ENCODE data around the gene SULF2. TPM values are rescaled to one million over a fixed set of nuclear protein-coding genes. Genes with fewer than 3 reads are reported as not detected.

Gene SULF2
- total RNA-seq, 1 donor from 2014 or later: 62.1 TPM

DNA sequence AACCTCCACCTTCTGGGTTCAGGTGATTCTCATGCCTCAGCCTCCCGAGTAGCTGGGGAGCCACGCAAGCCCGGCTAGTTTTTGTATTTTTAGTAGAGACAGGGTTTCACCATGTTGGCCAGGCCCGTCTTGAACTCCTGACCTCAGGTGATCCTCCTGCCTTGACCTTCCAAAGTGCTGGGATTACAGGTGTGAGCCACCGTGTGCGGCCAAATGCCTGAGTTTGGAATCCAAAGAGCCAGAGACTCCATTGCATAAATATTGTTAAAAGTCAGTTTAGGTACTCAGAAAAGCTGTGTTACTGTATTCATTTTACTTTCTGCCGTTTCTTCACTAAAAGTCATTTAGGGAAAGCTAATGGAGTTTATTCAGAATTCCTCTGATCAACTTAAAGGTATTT lies 137.3 kb downstream of the SULF2 start:
- H3K27me3 Mint-ChIP-seq (ENCODE audit: unreplicated experiment): peaks cover 3% of the 10 kb centered on the region
- H3K4me1 Mint-ChIP-seq (ENCODE audit: unreplicated experiment): peaks cover 18% of the 10 kb centered on the region
- H3K27ac Mint-ChIP-seq (ENCODE audit: unreplicated experiment): no peak overlapping the region
- H3K4me3 Mint-ChIP-seq (ENCODE audit: unreplicated experiment): no peak overlapping the region
- H3K36me3 Mint-ChIP-seq (ENCODE audit: low read depth, unreplicated experiment): peaks cover 40% of the 10 kb centered on the region
- TF ChIP-seq, protein P1, sequence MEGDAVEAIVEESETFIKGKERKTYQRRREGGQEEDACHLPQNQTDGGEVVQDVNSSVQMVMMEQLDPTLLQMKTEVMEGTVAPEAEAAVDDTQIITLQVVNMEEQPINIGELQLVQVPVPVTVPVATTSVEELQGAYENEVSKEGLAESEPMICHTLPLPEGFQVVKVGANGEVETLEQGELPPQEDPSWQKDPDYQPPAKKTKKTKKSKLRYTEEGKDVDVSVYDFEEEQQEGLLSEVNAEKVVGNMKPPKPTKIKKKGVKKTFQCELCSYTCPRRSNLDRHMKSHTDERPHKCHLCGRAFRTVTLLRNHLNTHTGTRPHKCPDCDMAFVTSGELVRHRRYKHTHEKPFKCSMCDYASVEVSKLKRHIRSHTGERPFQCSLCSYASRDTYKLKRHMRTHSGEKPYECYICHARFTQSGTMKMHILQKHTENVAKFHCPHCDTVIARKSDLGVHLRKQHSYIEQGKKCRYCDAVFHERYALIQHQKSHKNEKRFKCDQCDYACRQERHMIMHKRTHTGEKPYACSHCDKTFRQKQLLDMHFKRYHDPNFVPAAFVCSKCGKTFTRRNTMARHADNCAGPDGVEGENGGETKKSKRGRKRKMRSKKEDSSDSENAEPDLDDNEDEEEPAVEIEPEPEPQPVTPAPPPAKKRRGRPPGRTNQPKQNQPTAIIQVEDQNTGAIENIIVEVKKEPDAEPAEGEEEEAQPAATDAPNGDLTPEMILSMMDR (IDR thresholded peaks at IDR 0.05; ENCODE audit: unreplicated experiment): no peak
- no peak for DNase-seq (ENCODE audit: low spot score)
- no peaks in the 10 kb centered on the region for H3K9me3 Mint-ChIP-seq (ENCODE audit: unreplicated experiment)

DNA sequence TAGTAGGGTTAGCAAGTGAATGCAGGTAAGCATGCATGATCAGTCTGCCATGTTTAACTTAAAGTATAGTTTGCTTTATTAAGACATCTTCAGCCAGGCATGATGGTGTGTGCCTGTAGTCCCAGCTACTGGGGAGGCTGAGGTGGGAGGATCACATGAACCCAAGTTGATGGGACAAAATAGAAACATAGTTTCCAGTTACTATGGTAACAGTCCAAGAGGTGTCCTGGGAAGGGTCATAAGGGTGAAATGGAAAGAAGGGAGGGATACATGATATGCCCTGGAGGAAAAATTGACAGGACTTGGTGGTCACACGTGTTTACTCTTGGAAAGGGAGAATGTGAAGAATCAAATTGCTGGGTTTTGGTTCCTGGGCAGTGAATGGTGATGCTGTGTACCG lies 139.6 kb downstream of the SULF2 start:
- Mint-ChIP-seq H3K4me1 (ENCODE audit: unreplicated experiment) (peaks cover 23% of the 10 kb centered on the region), H3K36me3 (ENCODE audit: low read depth, unreplicated experiment) (peaks cover 41% of the 10 kb centered on the region), H3K9me3 (ENCODE audit: unreplicated experiment) (no peaks in the 10 kb centered on the region), H3K4me3 (ENCODE audit: unreplicated experiment) (no peak overlapping the region), H3K27ac (ENCODE audit: unreplicated experiment) (peak overlapping the region; percentile 61), H3K27me3 (ENCODE audit: unreplicated experiment) (peaks cover 1% of the 10 kb centered on the region)
- TF ChIP-seq, protein P1 (IDR thresholded peaks at IDR 0.05; ENCODE audit: unreplicated experiment): no peak
- DNase-seq (ENCODE audit: low spot score): no peak

DNA sequence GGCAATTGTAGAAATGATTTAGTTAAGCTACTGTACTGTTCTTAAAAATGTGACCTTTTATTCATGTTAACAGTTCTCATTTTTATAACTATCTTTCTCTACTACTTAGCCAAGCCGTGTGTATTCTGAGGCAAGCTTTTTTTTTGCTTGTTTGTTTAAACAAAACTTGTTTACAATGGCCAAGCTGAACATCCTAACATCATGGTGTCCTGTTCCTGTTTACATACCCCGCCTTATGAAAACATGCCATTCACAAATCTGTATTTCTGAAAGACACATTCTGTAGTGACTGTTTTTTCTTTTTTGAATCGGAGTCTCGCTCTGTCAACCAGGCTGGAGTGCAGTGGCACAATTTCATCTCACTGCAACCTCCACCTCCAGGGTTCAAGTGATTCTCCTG lies 142.7 kb downstream of the SULF2 start:
- Mint-ChIP-seq H3K4me1 (ENCODE audit: unreplicated experiment) (peaks cover 12% of the 10 kb centered on the region), H3K27ac (ENCODE audit: unreplicated experiment) (no peak overlapping the region), H3K4me3 (ENCODE audit: unreplicated experiment) (peak overlapping the region; percentile 73), H3K36me3 (ENCODE audit: low read depth, unreplicated experiment) (peaks cover 47% of the 10 kb centered on the region), H3K9me3 (ENCODE audit: unreplicated experiment) (no peaks in the 10 kb centered on the region), H3K27me3 (ENCODE audit: unreplicated experiment) (no peaks in the 10 kb centered on the region)
- TF ChIP-seq, protein P1 (IDR thresholded peaks at IDR 0.05; ENCODE audit: unreplicated experiment): no peak
- DNase-seq (ENCODE audit: low spot score): no peak

DNA sequence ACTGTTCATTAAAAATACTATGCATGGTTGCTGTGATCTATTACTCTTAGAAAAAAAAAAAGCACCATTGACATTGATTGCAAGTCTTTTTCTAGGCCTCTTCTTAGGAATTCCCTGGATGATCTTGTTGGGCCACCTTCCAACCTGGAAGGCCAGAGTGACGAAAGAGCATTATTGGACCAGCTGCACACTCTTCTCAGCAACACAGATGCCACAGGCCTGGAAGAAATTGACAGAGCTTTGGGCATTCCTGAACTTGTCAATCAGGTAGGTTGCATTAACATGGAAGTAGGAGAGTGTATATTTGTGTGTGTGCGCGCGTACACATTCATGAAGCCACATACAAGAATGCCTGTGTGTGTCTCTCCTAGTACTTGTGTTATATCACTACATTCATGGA lies 143.2 kb downstream of the SULF2 start:
- TF ChIP-seq, protein P1 (IDR thresholded peaks at IDR 0.05; ENCODE audit: unreplicated experiment): no peak
- H3K4me3 Mint-ChIP-seq (ENCODE audit: unreplicated experiment): no peak overlapping the region
- H3K27ac Mint-ChIP-seq (ENCODE audit: unreplicated experiment): no peak overlapping the region
- no peaks in the 10 kb centered on the region for H3K27me3 Mint-ChIP-seq (ENCODE audit: unreplicated experiment)
- peaks cover 49% of the 10 kb centered on the region for H3K36me3 Mint-ChIP-seq (ENCODE audit: low read depth, unreplicated experiment)
- no peaks in the 10 kb centered on the region for H3K9me3 Mint-ChIP-seq (ENCODE audit: unreplicated experiment)
- DNase-seq (ENCODE audit: low spot score): no peak
- peaks cover 12% of the 10 kb centered on the region for H3K4me1 Mint-ChIP-seq (ENCODE audit: unreplicated experiment)

DNA sequence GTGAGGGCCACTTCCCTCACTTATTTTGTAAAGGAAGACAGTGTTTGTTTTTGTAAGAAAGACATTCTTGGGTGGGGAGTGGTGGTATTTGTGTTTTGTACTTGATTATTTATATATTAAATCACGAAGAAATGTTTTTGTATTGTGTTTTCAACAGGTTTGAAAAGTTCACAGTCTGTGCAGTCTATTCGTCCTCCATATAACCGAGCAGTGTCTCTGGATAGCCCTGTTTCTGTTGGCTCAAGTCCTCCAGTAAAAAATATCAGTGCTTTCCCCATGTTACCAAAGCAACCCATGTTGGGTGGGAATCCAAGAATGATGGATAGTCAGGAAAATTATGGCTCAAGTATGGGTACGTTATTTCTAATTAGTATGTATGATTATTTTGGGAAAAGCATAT lies 146.4 kb downstream of the SULF2 start:
- peaks cover 49% of the 10 kb centered on the region for H3K36me3 Mint-ChIP-seq (ENCODE audit: low read depth, unreplicated experiment)
- H3K27me3 Mint-ChIP-seq (ENCODE audit: unreplicated experiment): peaks cover 3% of the 10 kb centered on the region
- TF ChIP-seq, protein P1 (IDR thresholded peaks at IDR 0.05; ENCODE audit: unreplicated experiment): no peak
- no peak overlapping the region for H3K27ac Mint-ChIP-seq (ENCODE audit: unreplicated experiment)
- no peaks in the 10 kb centered on the region for H3K9me3 Mint-ChIP-seq (ENCODE audit: unreplicated experiment)
- peaks cover 12% of the 10 kb centered on the region for H3K4me1 Mint-ChIP-seq (ENCODE audit: unreplicated experiment)
- no peak overlapping the region for H3K4me3 Mint-ChIP-seq (ENCODE audit: unreplicated experiment)
- DNase-seq (ENCODE audit: low spot score): no peak

All from endothelial cell (in vitro differentiated cells).